Head of caudate nucleus (tissue), 42 donors: ENCODE measurements around the gene MROH2B.

ENCODE experiments used
- DNase-seq, 42 donors: peaks; one replicate each; pipeline versions ENCODE4 v3.0.0 to v3.0.0-alpha.2; 2020 to 2021; ENCODE audit warnings: mixed read lengths in 7 of 42
- intact Hi-C: fragments of 100-400 bp; cut with DNase I; formaldehyde crosslinking; loops from one replicate; pipeline ENCODE4 v1.15.0; 2022

The MROH2B gene

DNA sequence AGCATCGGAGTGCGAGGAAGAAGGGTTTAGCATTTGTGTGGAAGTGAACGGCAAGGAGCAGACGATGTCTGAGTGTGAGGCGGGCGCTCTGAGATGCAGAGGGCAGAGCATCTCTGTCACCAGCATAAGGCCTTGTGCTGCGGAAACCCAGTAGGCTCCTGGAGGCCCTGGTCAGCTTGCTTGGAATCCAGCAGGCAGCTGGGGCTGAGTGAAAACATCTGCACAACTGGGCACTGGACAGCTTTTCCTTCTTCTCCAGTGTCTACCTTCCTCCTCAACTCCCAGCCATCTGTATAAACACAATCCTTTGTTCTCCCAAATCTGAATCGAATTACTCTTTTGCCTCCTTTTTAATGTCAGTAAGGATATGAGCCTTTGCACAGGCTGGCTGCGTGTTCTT, 89.7 kb downstream of the MROH2B start:
- no peak for DNase-seq
- intact Hi-C loops: no loop called here

DNA sequence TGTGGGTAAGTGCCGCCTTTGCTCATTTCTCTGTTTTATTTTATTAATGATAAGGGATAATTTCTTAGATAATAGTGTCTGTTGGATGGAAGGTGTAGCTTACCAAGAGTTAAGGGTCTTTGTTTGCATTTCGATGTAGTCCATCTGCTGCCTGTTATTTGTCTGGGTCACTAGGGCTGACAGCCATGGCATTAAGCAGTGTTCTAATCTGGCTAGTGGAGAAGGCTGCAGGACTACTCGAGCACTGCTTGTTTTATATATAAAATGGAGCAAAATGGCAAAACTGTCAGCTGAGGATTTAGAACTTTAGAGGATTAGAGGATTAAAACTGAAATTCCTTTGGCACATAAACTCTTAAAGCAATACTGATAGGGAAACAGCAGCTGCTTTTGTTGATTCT, 94.3 kb downstream of the MROH2B start:
- intact Hi-C loops: no loop called here
- no peak for DNase-seq

DNA sequence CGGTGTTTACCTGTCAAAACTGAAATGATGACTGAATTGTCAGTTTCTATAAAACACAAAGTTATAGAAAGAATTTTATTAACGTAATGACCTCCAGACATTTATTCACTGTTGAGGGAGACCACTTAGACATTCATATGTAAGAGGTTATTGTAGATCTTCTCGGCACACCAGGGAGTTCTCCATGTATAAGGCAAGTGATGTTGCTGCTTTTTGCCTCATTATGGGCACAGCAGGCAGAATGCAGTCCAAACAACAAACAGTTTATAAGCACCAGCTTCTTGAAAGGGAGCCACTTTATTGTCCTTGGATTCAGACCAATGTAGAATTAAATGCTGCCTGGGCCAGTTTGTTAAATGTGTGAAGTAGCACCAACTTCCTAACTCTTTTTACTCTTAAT, 95.1 kb downstream of the MROH2B start:
- DNase-seq: no peak
- intact Hi-C loops: no loop called here

DNA sequence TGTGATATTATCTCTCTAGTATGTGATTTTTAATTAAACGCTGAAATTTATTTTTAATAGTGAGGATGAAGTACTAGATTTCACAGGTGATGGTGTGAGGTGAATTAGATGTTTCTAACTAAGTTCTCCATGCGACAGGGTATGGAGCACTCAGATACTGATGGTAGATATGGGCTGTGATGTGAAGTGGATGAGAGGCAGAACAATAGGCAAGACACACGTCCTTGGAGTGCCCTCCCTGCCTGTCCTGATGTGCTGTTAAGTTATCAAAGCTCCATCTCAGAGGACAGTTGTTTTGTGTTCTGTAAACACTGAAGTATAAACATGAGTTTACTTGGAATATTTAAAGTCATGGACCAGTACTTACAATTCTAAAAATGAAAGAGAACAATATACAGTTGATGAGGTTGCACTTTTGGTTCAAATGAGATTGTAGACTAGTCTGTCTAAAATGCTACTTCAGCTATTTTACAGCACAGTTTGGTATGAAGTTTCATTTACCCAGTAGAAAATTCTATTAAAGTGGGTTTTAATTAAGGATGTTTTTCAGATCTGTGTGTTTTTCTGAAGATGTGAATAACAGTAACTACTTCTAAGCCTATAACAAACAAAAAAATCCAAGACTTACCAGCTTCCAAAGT, 97.7 kb downstream of the MROH2B start:
- intact Hi-C loops: no loop called here
- DNase-seq: no peak

DNA sequence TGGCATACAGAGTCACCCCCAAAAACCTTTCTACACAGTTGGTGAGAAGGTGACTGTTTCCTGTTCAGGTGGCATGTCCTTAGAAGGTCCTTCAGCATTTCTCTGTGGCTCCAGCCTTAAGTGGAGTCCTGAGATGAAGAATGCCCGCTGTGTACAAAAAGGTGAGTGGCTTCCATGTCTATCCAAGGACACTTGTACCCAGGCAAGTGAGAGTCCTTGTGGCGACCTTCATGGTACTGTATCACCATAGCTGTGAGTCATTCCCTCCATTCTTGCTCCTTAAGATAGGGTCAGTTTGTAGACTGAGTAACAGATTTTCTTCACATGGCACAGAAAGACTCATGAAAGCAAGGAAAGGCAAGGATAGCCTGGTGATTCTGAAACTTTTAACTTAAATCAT, 98.7 kb downstream of the MROH2B start:
- no peak for DNase-seq
- intact Hi-C loops: no loop called here

DNA sequence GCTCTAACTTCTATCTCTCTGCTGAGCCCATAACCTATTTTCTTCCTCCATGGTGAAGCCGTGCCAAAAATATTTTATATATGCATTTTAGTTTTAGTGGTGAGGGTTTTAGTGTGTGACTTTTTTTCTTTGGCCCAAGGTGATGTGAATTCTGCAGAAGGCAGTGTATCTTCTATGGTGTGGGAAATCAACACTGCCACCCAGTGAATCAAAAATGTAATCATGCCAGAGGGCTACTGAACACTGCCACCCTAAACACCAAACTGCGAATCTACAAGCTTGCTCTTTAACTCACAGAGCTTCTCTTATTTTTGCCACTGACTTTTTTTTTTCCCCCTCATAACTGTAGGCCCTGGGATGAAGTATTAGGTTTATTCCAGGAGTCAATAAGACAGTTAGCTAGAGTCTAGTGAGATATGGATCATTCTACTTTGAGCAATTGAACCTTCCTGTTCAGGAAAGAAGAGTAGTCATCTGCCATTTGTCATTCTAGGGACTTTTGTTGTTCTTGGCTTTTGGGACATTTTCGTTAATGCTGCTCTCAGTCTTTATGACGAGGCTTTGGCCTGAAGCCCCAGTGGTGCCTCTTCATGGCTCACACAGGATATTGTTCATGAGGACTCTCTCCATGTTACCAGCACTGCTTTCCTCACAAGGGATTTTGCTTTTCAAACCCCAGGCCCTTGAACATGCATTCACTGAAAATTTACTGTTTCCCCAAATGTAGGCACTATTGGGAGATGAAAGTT, 108.8 kb downstream of the MROH2B start:
- DNase-seq: no peak
- intact Hi-C loops: no loop called here

DNA sequence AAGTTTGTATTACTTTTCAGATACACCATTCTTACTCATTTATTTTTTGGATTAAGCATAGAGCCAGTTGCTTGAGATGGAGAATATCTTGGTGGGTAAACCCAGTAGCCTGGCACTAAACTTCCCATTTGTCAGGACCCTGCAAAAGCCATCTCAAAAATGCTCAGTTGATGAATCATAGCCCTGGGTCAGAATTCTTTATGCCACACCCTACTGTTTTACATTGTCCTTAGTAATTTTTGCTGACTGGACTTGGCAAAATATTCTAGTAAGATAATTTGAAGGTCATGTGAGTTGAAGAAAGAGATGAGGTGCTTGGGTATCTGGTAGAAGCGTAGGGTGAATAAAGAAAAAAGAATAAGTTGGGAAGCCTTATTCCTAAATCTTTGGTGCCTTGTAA, 111.1 kb downstream of the MROH2B start:
- no peak for DNase-seq
- intact Hi-C loops: no loop called here

DNA sequence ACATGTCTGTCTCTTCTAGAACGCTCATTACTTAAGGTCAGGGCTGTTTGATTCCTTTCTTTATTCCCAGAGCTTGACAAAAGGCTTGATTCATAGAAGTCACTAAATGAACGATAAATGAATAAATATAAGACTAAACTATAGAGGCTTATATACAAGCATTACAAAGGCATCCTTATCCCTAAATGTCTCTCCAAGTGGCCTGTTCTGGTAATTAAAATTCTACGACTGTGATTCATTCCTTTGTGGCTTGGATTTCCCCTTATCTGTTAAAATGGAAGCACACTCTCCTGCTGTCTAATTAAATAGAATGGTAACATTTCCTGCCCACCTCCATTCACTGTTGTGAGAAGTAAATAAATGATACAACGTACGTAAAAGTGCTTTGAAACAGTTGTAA, 112.3 kb downstream of the MROH2B start:
- no peak for DNase-seq
- intact Hi-C loops: no loop called here

DNA sequence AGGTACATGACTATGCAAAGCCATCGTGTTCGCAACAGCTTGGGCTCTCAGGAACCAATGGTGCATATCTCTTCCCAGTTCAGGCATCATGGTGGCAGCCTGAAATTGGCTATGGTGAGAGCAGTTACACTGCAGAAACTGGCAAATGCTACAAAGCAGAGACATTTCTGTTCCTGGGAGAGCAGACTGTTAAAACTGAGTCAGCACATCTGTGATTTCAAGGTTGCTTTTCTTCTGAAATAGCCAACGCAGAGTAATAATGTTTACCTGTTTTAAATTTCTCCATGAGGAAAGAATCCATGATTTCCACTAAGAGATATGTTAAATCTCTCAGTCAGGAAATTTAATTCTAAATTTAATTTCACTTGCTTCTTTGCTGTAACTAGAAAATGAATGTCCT, 114.1 kb downstream of the MROH2B start:
- no peak for DNase-seq
- intact Hi-C loops: no loop called here

DNA sequence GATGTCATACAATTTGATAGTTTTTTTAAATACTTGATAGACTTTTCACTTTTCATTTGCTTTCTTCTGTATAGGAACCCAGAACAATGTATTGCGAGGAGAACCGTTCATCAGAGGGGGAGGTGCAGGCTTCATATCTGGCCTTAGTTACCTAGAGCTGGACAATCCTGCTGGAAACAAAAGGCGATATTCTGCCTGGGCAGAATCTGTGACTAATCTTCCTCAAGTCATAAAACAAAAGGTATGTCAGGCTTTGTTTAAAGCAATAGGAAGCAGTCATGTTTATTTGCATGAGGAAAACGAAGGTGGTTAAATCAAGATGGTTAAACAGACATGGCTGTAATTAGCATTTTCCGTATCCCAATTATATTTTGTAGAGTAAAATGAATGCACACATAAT, 115.8 kb downstream of the MROH2B start:
- intact Hi-C loops: no loop called here
- no peak for DNase-seq
